Measurements from ENCODE around the gene GTF2IRD1. TPM values are rescaled to one million over a fixed set of nuclear protein-coding genes. Genes with fewer than 3 reads are reported as not detected.
"Not testable (repeated sequence)": the region's sequence is repeated elsewhere in the genome, so short reads cannot be mapped to it uniquely, and the experiment has no call there.

GTF2IRD1 gene
- total RNA-seq, 4 donors from 2014 or later, result 28.1 to 41.1 (median 31.0) TPM

DNA sequence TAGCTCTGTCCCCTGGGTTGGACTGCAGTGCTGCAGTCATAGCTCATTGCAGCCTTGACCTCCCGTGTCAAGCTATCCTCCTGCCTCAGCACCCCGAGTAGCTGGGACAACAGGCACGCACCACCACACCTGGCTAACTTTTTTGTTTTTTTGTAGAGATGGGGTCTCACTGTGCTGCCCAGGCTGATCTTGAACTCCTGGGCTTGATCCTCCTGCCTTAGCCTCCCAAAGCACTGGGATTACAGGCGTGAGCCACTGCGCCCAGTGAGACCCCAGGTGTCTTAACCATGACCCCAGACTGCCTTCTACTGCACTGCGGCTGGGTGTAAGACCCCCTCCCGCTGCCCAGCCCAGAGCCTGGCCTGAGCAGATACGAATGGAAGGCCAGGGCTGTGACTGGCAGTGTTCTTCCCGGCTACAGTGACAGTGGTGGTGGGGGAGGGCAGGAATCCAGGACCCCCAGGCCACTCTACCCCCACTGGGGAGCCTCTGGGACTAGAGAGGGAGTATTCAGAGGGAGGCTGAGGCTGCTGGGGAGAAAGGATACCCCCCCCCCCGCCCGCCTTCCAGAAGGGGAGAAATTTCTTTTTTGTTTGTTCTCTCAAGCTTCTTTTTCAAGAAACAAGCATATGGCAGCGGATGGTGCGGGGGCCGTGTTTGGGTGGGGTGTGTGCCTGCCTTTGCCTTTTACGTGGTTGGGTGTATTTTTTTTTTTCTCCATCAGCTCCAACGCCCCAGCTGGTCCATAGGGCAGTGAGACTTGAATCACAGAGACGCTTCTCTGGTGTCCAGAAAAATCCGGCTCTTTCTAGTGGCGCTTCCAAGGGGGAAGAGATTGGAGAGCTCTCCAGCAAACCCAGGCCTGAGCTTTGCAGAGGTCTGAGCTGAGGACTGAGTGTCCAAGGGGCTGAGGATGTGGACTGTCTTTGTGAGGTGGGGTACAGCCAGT is 36.6 kb downstream of the GTF2IRD1 start:
- peak overlapping the region; percentile 17 to 73 (median 63) for H3K27ac ChIP-seq
- no peak overlapping the region for H3K4me3 ChIP-seq (replicated peaks in 1 of 3)
- intact Hi-C loops (cut with DNase I), result no loop called here
- peaks cover 6 to 28% of the 10 kb centered on the region in 2 donors for H3K4me1 ChIP-seq
- peak; percentile 41 to 57 for DNase-seq
- H3K27me3 ChIP-seq, result no peaks in the 10 kb centered on the region
- 77 to 79% methylated on average over 13 to 18 of the region's 19 CpGs for WGBS, 2 donors
- H3K9me3 ChIP-seq, result no peaks in the 10 kb centered on the region
- TF ChIP-seq, protein P1, sequence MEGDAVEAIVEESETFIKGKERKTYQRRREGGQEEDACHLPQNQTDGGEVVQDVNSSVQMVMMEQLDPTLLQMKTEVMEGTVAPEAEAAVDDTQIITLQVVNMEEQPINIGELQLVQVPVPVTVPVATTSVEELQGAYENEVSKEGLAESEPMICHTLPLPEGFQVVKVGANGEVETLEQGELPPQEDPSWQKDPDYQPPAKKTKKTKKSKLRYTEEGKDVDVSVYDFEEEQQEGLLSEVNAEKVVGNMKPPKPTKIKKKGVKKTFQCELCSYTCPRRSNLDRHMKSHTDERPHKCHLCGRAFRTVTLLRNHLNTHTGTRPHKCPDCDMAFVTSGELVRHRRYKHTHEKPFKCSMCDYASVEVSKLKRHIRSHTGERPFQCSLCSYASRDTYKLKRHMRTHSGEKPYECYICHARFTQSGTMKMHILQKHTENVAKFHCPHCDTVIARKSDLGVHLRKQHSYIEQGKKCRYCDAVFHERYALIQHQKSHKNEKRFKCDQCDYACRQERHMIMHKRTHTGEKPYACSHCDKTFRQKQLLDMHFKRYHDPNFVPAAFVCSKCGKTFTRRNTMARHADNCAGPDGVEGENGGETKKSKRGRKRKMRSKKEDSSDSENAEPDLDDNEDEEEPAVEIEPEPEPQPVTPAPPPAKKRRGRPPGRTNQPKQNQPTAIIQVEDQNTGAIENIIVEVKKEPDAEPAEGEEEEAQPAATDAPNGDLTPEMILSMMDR (IDR thresholded peaks at IDR 0.05), result no peak
- TF ChIP-seq POLR2A (IDR thresholded peaks at IDR 0.05), result no peak
- no peaks in the 10 kb centered on the region for H3K36me3 ChIP-seq

DNA sequence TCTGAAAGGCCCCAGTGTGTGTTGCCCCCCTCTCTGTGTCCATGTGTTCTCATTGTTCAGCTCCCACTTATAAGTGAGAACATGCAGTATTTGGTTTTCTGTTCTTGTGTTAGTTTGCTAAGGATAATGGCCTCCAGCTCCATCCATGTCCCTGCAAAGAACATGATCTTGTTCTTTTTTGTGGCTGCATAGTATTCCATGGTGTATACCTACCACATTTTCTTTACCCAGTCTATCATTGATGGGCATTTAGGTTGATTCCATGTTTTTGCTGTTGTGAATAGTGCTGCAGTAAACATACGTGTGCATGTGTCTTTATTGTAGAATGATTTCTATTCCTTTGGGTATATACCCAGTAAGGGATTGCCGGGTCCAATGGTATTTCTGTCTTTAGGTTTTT is 37.8 kb downstream of the GTF2IRD1 start:
- DNase-seq; H3K27me3 ChIP-seq; intact Hi-C loops (cut with DNase I); H3K4me3 ChIP-seq (replicated peaks in 1 of 3); H3K36me3 ChIP-seq; H3K9me3 ChIP-seq: not testable (repeated sequence)
- peaks cover 12 to 28% of the 10 kb centered on the region in 2 donors for H3K4me1 ChIP-seq
- H3K27ac ChIP-seq, result peak overlapping the region in 2 of 3 donors; percentile 63 to 73
- 95 to 98% methylated on average over 2 of the region's 2 CpGs for WGBS, 2 donors

DNA sequence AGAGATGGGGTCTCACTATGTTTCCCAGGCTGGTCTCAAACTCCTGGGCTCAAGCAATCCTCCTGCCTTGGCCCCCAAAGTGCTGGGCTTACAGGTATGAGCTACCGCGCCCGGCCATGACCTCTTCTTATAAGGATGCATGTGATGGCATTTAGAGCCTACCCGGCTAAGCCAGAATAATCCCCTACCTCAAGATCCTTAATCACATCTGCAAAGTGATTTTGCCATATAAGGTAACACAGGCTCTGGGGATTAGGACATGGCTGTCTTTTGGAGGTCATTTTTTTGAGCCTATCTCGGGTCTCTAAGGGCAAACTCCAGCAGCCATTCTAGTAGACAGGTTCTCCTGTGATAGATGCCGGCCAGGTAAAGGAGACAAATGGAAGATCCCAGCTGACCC is 39.6 kb downstream of the GTF2IRD1 start:
- 95 to 98% methylated on average over 4 to 6 of the region's 6 CpGs for WGBS, 2 donors
- H3K27ac ChIP-seq, result no peak overlapping the region
- no peak for TF ChIP-seq POLR2A (IDR thresholded peaks at IDR 0.05)
- TF ChIP-seq, protein P1 (IDR thresholded peaks at IDR 0.05), result no peak

DNA sequence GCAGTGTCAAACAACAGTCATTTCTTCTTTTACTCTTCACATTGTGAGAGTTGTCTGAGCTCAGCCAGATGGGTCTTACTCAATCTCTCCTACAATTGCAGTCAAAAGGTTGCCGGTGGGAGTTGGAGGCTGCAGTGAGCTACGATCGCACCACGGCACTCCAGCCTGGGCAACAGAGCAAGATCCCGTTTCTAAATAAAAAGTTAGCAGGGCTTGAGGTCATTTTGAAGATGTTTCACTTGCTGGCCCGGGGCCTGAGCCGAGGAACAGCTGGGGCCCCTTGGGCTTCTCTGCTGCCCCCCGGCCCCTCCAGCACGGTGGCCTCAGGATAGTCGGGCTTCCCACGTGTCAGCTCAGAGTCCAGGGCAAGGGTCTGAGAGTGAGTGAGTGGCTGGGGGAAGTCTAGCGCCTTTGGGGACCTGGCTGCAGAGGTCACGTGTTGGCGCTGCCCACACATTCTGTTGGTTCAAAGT is 40.4 kb downstream of the GTF2IRD1 start:
- peaks cover 16 to 44% of the 10 kb centered on the region in 2 donors for H3K4me1 ChIP-seq
- 78 to 80% methylated on average over 11 of the region's 14 CpGs for whole genome bisulfite sequencing, 2 donors
- no peaks in the 10 kb centered on the region for H3K36me3 ChIP-seq
- no peaks in the 10 kb centered on the region for H3K27me3 ChIP-seq
- no peaks in the 10 kb centered on the region for H3K9me3 ChIP-seq
- intact Hi-C loops (cut with DNase I), result no loop called here
- no peak for DNase-seq
- peak overlapping the region in 1 of 3 donors; percentile 64 for H3K27ac ChIP-seq
- no peak overlapping the region for H3K4me3 ChIP-seq (replicated peaks in 1 of 3)
- no peak for TF ChIP-seq POLR2A (IDR thresholded peaks at IDR 0.05)
- TF ChIP-seq, protein P1 (IDR thresholded peaks at IDR 0.05), result no peak

More for the DNA sequence above, 39.6 kb downstream of the GTF2IRD1 start:
- Histone ChIP-seq H3K9me3 (no peaks in the 10 kb centered on the region), H3K27me3 (no peaks in the 10 kb centered on the region), H3K36me3 (no peaks in the 10 kb centered on the region), H3K4me3 (replicated peaks in 1 of 3) (no peak overlapping the region), H3K4me1 (peaks cover 12 to 36% of the 10 kb centered on the region in 2 donors)
- no peak for DNase-seq
- intact Hi-C loops (cut with DNase I), result no loop called here

DNA sequence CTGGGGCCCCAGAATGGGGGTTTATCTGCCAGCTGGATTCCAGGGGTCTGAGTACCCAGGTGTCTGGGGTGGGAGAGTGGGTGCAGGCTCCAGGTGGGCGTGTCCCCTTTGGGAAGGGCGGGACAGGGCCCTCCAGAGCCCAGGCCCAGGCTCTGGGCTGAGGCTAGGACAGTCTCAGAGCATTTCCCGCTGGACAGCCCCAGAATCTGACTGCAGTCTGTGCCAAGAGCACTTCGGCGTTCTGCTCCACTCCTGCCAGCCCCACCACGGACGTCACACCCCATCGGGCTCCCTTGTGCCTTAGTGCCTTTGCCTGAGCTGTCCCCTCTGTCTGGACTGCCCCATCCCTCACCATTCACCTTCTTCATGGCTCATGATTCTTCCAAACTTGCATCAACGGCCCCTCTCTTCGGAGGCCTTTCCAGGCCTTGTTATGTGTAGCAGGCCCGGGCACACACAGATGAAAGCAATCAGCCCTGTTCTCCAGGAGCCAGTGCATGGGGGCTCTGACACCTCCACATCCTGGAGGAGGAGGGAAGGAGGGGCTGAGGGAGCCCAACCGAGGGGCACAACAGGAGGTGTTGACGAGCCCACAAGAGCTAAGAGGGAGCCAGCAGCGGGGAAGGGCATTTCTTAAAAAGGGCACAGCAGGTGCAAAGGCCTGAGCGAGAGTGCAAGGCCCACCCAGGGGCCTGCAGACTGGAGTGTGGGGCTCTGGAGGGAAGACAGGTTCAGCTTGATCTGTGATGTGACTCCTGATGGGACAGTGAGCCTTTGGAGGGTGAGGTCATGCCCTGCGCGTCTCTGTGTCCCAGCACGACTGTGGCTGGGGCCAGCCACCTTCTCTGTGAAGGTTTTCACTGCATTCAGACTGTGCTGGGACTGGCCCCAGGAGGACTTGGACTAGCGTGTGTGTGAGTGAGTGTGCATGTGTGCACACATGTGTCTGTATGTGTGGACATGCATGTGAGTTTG is 41.7 kb downstream of the GTF2IRD1 start:
- Histone ChIP-seq H3K27me3 (no peaks in the 10 kb centered on the region), H3K9me3 (no peaks in the 10 kb centered on the region), H3K4me3 (replicated peaks in 1 of 3) (no peak overlapping the region), H3K36me3 (no peaks in the 10 kb centered on the region), H3K27ac (peak overlapping the region; percentile 64 to 89 (median 79)), H3K4me1 (peaks cover 18 to 47% of the 10 kb centered on the region in 2 donors)
- WGBS, 2 donors, result 32 to 55% methylated on average over 16 of the region's 19 CpGs
- intact Hi-C loops (cut with DNase I), result no loop called here
- TF ChIP-seq, protein P1 (IDR thresholded peaks at IDR 0.05), result no peak
- no peak for TF ChIP-seq POLR2A (IDR thresholded peaks at IDR 0.05)
- DNase-seq, result peak; percentile 86 to 90
